Measurements from ENCODE around the gene SLC25A21.

The SLC25A21 gene

DNA sequence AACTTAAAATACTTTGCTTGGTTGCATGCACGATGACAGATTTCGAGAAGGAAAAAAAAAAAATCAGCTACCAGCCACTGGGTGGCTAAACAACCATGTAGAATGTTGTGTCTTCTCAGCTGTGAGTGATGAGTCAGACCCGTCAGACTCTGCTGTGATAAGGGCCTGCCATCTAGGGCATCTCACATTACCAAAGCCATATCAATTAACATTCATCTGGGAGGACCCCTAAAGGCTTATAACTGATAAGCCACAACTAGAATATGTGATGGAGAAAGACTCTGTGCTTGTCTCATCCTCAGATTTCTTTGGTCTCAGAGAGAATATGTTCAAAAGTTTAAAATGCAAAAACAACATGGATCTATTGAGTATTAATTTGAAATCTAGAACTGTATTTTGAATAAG, 399.3 kb downstream of the SLC25A21 start:
- H3K9me3 ChIP-seq (ENCODE audit: control insufficient read depth, low read length) = no peaks in the 10 kb centered on the region
- H3K4me3 ChIP-seq (ENCODE audit: extremely low read depth, insufficient read depth, low read length, poor library complexity, severe bottlenecking) = no peak overlapping the region
- H3K36me3 ChIP-seq (ENCODE audit: control insufficient read depth, insufficient read depth, low read length) = no peaks in the 10 kb centered on the region
- peaks cover 11% of the 10 kb centered on the region for H3K4me1 ChIP-seq (ENCODE audit: control insufficient read depth, insufficient read depth, low read length, poor library complexity, severe bottlenecking)
- peak overlapping the region; percentile 91 for H3K27ac ChIP-seq (ENCODE audit: low read depth, low read length, severe bottlenecking)
- 0 to 10% methylated on average over 1 to 2 of the region's 3 CpGs for WGBS, 2 experiments (ENCODE audit: insufficient coverage in 2 of 2)

DNA sequence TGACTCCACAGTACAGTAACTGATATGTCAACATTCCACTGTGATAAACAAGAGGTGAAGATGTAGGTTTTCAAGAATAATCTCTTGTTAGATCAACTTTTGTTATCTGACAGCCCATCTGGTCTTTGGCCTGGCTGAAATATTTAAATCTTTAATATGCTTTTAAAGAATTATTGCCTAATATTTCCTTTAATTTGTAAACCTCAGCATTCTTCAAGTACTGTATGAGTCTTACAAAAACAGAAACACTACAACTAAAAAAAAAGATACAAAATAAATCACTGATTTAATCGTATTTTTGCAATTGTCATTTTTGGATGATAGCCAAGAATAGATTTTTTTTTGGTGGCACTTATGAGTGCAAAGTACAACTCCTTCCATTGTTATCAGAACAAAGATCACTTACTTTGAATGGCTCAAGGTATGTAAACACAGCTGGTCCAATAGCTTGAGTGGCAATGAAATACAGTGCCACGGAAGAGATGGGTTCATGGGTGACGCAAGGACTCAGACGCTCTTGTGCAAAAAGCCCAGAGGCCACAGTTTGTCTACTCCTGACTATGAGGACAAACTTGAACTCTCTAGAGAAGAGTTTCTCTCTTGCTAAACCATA, 401.3 kb downstream of the SLC25A21 start:
- Histone ChIP-seq H3K9me3 (ENCODE audit: control insufficient read depth, low read length) (no peaks in the 10 kb centered on the region), H3K4me1 (ENCODE audit: control insufficient read depth, insufficient read depth, low read length, poor library complexity, severe bottlenecking) (peaks cover 19% of the 10 kb centered on the region), H3K36me3 (ENCODE audit: control insufficient read depth, insufficient read depth, low read length) (no peaks in the 10 kb centered on the region), H3K4me3 (ENCODE audit: extremely low read depth, insufficient read depth, low read length, poor library complexity, severe bottlenecking) (no peak overlapping the region), H3K27ac (ENCODE audit: low read depth, low read length, severe bottlenecking) (no peak overlapping the region)
- 85 to 96% methylated on average over 3 of the region's 4 CpGs for WGBS, 2 experiments (ENCODE audit: insufficient coverage in 2 of 2)

DNA sequence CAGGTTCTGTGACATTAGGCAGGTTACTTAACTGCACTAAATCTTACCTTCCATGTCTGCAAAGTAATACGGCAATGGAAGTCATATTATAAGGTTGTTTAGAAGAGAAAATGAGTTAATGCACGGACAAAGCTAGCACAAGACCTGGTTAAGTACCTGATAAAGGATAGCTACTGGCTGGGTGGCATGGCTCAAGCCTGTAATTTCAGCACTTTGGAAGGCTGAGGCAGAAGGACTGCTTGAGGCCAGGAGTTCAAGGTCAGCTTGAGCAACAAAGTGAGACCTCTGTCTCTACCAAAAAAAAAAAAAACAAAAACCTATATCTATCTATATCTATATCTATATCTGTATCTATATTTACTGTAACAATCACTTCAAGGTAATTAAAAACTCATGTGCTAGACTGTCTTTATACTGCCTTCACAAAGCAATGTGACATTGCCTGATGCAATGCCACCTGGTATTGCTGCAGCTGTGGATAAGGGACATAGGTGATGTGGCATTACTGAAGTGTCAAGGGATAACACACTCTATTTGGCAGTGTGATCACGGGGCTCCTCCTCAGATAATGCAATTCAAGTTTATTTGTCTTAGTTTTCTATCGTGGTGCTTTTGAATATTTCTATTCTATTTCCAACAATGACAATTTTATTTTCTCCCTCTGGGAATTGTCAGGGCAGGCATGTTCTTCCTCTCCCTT, 403.6 kb downstream of the SLC25A21 start:
- no peaks in the 10 kb centered on the region for H3K9me3 ChIP-seq (ENCODE audit: control insufficient read depth, low read length)
- 79 to 100% methylated on average over 1 of the region's 4 CpGs for WGBS, 2 experiments (ENCODE audit: insufficient coverage in 2 of 2)
- no peaks in the 10 kb centered on the region for H3K36me3 ChIP-seq (ENCODE audit: control insufficient read depth, insufficient read depth, low read length)
- H3K4me3 ChIP-seq (ENCODE audit: extremely low read depth, insufficient read depth, low read length, poor library complexity, severe bottlenecking) = no peak overlapping the region
- no peak overlapping the region for H3K27ac ChIP-seq (ENCODE audit: low read depth, low read length, severe bottlenecking)
- peaks cover 27% of the 10 kb centered on the region for H3K4me1 ChIP-seq (ENCODE audit: control insufficient read depth, insufficient read depth, low read length, poor library complexity, severe bottlenecking)

DNA sequence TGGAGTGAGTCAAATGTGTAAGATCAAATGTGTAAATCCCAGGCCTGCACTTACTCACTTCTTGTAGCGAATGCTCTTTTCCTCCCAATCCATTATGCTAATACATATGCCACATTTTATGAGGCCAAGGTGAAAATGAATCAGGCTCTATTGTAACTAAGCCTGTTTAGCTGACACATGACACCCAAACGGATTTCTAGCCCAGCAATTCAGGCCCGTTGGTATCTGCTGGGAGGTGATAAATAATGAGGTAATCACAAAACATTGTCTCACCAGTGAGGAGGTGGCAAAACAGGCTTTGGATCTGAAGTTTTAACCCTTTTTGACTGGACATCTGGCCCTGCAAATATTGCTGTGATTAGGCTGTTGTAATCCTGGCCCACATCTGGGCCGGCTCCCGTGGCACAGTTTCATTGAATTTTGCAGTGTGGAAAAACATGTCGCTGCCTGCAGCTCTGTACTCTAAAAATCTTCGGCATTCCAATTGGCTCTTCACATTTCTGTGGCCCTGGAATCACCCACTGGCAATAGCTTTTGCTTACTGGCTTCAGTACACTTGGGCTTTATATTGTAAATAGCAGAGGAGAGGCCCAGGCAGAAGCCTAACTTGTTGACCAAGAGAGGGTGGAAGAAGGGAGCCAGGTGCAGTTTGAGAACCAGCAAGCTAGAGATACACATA, 404.7 kb downstream of the SLC25A21 start:
- Histone ChIP-seq H3K27ac (ENCODE audit: low read depth, low read length, severe bottlenecking) (peak overlapping the region; percentile 65), H3K4me1 (ENCODE audit: control insufficient read depth, insufficient read depth, low read length, poor library complexity, severe bottlenecking) (peaks cover 27% of the 10 kb centered on the region), H3K36me3 (ENCODE audit: control insufficient read depth, insufficient read depth, low read length) (no peaks in the 10 kb centered on the region), H3K9me3 (ENCODE audit: control insufficient read depth, low read length) (no peaks in the 10 kb centered on the region), H3K4me3 (ENCODE audit: extremely low read depth, insufficient read depth, low read length, poor library complexity, severe bottlenecking) (no peak overlapping the region)
- 41 to 64% methylated on average over 3 to 5 of the region's 7 CpGs for WGBS, 2 experiments (ENCODE audit: insufficient coverage in 2 of 2)

DNA sequence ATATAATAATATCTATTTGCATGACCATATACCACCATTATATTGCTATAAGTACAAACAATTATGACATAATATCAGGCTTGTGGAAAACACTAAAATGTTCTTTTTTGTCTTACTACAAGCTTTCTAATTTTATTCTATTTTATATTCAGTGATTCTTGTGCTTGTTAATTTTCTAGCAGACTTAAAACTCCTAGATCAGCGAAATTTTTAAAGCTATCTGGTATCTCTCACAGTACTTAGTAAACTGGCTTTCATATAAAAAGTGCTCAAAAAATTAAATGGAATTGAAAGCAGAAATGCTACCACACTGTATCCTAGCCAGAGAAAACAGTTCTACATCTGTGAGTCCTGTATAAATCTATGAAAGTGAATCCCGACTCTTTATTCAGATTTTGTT, 405.4 kb downstream of the SLC25A21 start:
- Histone ChIP-seq H3K27ac (ENCODE audit: low read depth, low read length, severe bottlenecking) (peak overlapping the region; percentile 42), H3K36me3 (ENCODE audit: control insufficient read depth, insufficient read depth, low read length) (no peaks in the 10 kb centered on the region)
- 67 to 83% methylated on average over 1 of the region's 2 CpGs for WGBS, 2 experiments (ENCODE audit: insufficient coverage in 2 of 2)

DNA sequence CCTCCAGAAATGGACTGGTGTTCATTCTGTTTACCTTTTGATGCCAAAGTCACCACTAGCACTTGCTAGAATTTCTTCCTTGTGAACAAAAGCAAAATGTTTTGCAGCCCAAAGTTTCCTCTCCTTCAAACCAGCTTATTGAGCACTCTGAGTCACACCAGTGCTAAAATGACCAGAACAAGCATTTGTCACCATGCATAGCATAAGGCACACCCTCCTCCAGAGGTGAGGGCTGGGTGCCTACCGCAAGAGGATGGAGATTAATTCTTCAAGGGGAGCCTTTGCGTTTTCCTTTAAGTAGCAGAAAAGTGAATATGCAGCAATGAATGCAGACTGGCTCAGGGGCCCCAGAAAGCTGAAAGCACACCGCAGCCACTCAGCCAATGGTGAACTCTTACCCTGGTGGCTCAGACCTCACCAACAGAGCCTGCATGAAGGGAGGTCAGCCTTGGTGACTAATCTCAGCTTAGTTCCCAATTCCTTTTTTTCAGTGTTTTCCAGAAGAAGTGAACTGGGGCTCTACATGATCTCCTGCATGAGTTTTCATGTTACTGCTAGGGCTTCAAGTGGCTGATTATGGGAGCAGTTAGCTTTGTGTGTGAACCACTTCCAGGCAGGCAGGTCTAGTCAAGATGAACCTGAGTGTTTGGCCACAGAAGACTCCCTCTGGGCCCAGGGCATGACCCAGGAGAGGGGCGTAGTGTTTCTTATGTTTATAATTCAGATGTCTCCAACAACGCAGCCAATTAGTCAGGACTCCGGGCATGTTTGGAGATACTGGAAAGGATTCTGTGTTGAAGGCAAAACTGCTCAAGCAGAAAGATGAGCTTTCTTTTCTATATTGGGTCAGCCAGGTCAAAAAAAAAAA, 414.4 kb downstream of the SLC25A21 start:
- Histone ChIP-seq H3K4me3 (ENCODE audit: extremely low read depth, insufficient read depth, low read length, poor library complexity, severe bottlenecking) (no peak overlapping the region), H3K4me1 (ENCODE audit: control insufficient read depth, insufficient read depth, low read length, poor library complexity, severe bottlenecking) (peaks cover 7% of the 10 kb centered on the region), H3K27ac (ENCODE audit: low read depth, low read length, severe bottlenecking) (no peak overlapping the region), H3K9me3 (ENCODE audit: control insufficient read depth, low read length) (peaks cover under 1% of the 10 kb centered on the region), H3K36me3 (ENCODE audit: control insufficient read depth, insufficient read depth, low read length) (no peaks in the 10 kb centered on the region)
- WGBS, 2 experiments (ENCODE audit: insufficient coverage in 2 of 2) = 52 to 72% methylated on average over 3 to 5 of the region's 6 CpGs

More for the DNA sequence above, 405.4 kb downstream of the SLC25A21 start:
- Histone ChIP-seq H3K4me3 (ENCODE audit: extremely low read depth, insufficient read depth, low read length, poor library complexity, severe bottlenecking) (no peak overlapping the region), H3K4me1 (ENCODE audit: control insufficient read depth, insufficient read depth, low read length, poor library complexity, severe bottlenecking) (peaks cover 21% of the 10 kb centered on the region), H3K9me3 (ENCODE audit: control insufficient read depth, low read length) (no peaks in the 10 kb centered on the region)

DNA sequence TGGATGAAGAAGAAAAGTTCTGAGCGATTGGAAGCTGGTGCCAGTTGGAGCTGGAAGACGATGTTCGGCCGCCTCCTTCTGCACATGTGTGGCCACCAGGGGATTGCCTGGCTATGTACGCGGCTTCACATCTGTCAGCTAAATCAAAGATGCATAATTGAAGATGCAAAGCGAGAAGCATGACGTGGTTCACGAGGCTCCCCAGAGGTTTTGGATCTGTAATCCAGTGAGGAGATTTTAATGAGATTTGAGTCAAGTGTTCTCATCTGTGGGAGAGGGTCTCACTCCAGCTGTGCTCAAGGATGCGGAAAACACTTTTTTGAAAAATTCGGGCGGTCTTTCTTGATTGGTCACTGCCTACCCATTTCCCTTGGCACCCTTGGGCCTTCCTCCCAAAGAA, 416.2 kb downstream of the SLC25A21 start:
- Histone ChIP-seq H3K36me3 (ENCODE audit: control insufficient read depth, insufficient read depth, low read length) (no peaks in the 10 kb centered on the region), H3K4me3 (ENCODE audit: extremely low read depth, insufficient read depth, low read length, poor library complexity, severe bottlenecking) (no peak overlapping the region), H3K9me3 (ENCODE audit: control insufficient read depth, low read length) (peaks cover 4% of the 10 kb centered on the region), H3K27ac (ENCODE audit: low read depth, low read length, severe bottlenecking) (no peak overlapping the region), H3K4me1 (ENCODE audit: control insufficient read depth, insufficient read depth, low read length, poor library complexity, severe bottlenecking) (peaks cover 9% of the 10 kb centered on the region)
- 90 to 96% methylated on average over 12 of the region's 12 CpGs for WGBS, 2 experiments (ENCODE audit: insufficient coverage in 2 of 2)

DNA sequence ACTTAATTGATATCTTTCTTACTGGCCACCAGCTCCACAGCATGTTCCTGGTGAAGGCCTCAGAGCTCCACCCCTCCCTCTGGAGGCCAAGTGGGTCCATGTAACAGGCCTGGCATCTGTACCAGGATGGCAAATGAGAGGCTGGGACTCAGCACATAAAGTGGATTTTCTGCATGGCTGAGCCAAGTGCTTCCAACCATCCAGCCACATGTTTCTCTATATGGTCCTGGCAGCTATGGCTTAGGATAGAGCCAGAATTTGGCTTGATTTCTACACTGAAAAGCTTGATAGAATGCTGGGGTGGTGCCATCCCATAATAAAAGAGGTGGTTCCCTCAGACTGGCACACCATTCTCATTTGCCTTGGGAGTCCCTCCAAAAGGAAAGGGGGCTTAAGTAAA, 416.6 kb downstream of the SLC25A21 start:
- Histone ChIP-seq H3K4me1 (ENCODE audit: control insufficient read depth, insufficient read depth, low read length, poor library complexity, severe bottlenecking) (peaks cover 14% of the 10 kb centered on the region), H3K36me3 (ENCODE audit: control insufficient read depth, insufficient read depth, low read length) (no peaks in the 10 kb centered on the region), H3K27ac (ENCODE audit: low read depth, low read length, severe bottlenecking) (no peak overlapping the region), H3K4me3 (ENCODE audit: extremely low read depth, insufficient read depth, low read length, poor library complexity, severe bottlenecking) (no peak overlapping the region), H3K9me3 (ENCODE audit: control insufficient read depth, low read length) (peaks cover 4% of the 10 kb centered on the region)

DNA sequence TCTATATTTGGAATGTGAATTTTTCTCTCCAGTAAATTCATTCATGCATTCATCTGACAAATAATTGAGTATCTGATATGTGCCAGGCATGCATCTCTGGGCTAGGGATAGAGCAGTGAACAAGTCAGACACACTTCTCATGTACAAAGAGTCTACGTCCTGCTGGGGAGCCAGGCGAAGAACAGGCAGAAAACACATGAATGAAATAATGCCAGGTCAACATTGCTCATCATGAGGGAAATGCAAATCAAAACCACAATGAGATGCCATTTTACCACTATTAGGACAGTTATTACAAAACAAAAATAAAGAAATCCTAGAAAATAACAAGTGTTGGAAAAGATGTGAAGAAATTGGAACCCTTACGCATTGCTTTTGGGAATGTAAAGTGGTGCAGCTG, 420.5 kb downstream of the SLC25A21 start:
- H3K9me3 ChIP-seq (ENCODE audit: control insufficient read depth, low read length) = peaks cover 4% of the 10 kb centered on the region
- H3K4me1 ChIP-seq (ENCODE audit: control insufficient read depth, insufficient read depth, low read length, poor library complexity, severe bottlenecking) = peaks cover 15% of the 10 kb centered on the region
- no peak overlapping the region for H3K4me3 ChIP-seq (ENCODE audit: extremely low read depth, insufficient read depth, low read length, poor library complexity, severe bottlenecking)
- 87 to 100% methylated on average over 2 to 3 of the region's 3 CpGs for WGBS, 2 experiments (ENCODE audit: insufficient coverage in 2 of 2)
- no peak overlapping the region for H3K27ac ChIP-seq (ENCODE audit: low read depth, low read length, severe bottlenecking)
- H3K36me3 ChIP-seq (ENCODE audit: control insufficient read depth, insufficient read depth, low read length) = no peaks in the 10 kb centered on the region

DNA sequence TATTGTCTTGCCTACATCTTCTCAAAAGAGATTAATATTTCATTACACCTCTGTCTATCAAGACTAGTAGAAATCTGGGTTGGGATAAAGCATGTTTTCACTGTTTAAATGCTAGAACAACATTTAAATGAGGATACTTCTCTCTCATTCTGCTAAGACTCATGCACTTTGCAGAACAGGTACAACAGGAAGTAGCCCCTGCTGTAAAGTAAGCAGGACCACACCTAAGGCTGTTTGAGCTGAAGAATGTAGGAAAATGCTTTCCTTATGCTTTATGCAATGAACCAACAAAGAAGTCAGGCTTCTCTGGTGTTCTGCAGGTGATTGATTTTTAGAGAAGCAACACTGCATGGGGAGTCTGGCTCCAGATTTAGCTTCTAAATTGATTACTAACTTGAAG, 421.3 kb downstream of the SLC25A21 start:
- H3K27ac ChIP-seq (ENCODE audit: low read depth, low read length, severe bottlenecking) = no peak overlapping the region
- H3K36me3 ChIP-seq (ENCODE audit: control insufficient read depth, insufficient read depth, low read length) = no peaks in the 10 kb centered on the region
- H3K9me3 ChIP-seq (ENCODE audit: control insufficient read depth, low read length) = peaks cover 4% of the 10 kb centered on the region
- H3K4me1 ChIP-seq (ENCODE audit: control insufficient read depth, insufficient read depth, low read length, poor library complexity, severe bottlenecking) = peaks cover 15% of the 10 kb centered on the region
- no peak overlapping the region for H3K4me3 ChIP-seq (ENCODE audit: extremely low read depth, insufficient read depth, low read length, poor library complexity, severe bottlenecking)
